Activated T-cell treated with anti-CD3 and anti-CD28 coated beads, Interleukin-2, amount 50 U/mL, for 1 hour (primary cell): Measurements from ENCODE around the gene CACNA2D3.
"Not testable (repeated sequence)": the region's sequence is repeated elsewhere in the genome, so short reads cannot be mapped to it uniquely, and the experiment has no call there.

ENCODE experiments used
- DNase-seq: peaks from one replicate; pipeline ENCODE4 v3.0.0-alpha.2; 2020

Gene CACNA2D3

GRCh38 chr3:54954521-54954920, 832.2 kb downstream of the CACNA2D3 start:
- no peak for DNase-seq

- no peak for DNase-seq
Observed at GRCh38 chr3:54955496-54955895, 833.1 kb downstream of the CACNA2D3 start.

GRCh38 chr3:54955941-54956340, 833.6 kb downstream of the CACNA2D3 start:
- no peak for DNase-seq

- DNase-seq: no peak
Observed at GRCh38 chr3:54957711-54958110, 835.4 kb downstream of the CACNA2D3 start.

- DNase-seq: no peak
Observed at GRCh38 chr3:54960082-54960481, 837.7 kb downstream of the CACNA2D3 start.

GRCh38 chr3:54960701-54961100, 838.3 kb downstream of the CACNA2D3 start:
- no peak for DNase-seq

GRCh38 chr3:54962200-54962599, 839.8 kb downstream of the CACNA2D3 start:
- no peak for DNase-seq

GRCh38 chr3:54963641-54964040, 841.3 kb downstream of the CACNA2D3 start:
- no peak for DNase-seq

- no peak for DNase-seq
Observed at GRCh38 chr3:54964081-54964480, 841.7 kb downstream of the CACNA2D3 start.

- DNase-seq: no peak
Observed at GRCh38 chr3:54965746-54966145, 843.4 kb downstream of the CACNA2D3 start.

GRCh38 chr3:54966979-54967378, 844.6 kb downstream of the CACNA2D3 start:
- no peak for DNase-seq

GRCh38 chr3:54967731-54968161, 845.4 kb downstream of the CACNA2D3 start:
- no peak for DNase-seq

GRCh38 chr3:54968546-54969172, 846.3 kb downstream of the CACNA2D3 start:
- no peak for DNase-seq

GRCh38 chr3:54969652-54970051, 847.3 kb downstream of the CACNA2D3 start:
- no peak for DNase-seq

- DNase-seq: no peak
Observed at GRCh38 chr3:54970895-54971294, 848.5 kb downstream of the CACNA2D3 start.

- DNase-seq: no peak
Observed at GRCh38 chr3:54977439-54977838, 855.1 kb downstream of the CACNA2D3 start.

GRCh38 chr3:54977946-54978345, 855.6 kb downstream of the CACNA2D3 start:
- DNase-seq: not testable (repeated sequence)

GRCh38 chr3:54982807-54983206, 860.5 kb downstream of the CACNA2D3 start:
- DNase-seq: no peak

GRCh38 chr3:54983266-54984099, 861.1 kb downstream of the CACNA2D3 start:
- DNase-seq: no peak

GRCh38 chr3:54985856-54986255, 863.5 kb downstream of the CACNA2D3 start:
- DNase-seq: no peak

- DNase-seq: no peak
Observed at GRCh38 chr3:54986294-54986693, 863.9 kb downstream of the CACNA2D3 start.

- no peak for DNase-seq
Observed at GRCh38 chr3:54987719-54988118, 865.4 kb downstream of the CACNA2D3 start.

GRCh38 chr3:54988302-54988837, 866.0 kb downstream of the CACNA2D3 start:
- DNase-seq: no peak
